ENCODE data around the gene RRM2. TPM values are rescaled to one million over a fixed set of nuclear protein-coding genes. Genes with fewer than 3 reads are reported as not detected.
"Not testable (repeated sequence)": the region's sequence is repeated elsewhere in the genome, so short reads cannot be mapped to it uniquely, and the experiment has no call there.

The RRM2 gene
- total and polyA plus RNA-seq, 2 experiments from 2014 or later, result 23.5 to 79.2 TPM

DNA sequence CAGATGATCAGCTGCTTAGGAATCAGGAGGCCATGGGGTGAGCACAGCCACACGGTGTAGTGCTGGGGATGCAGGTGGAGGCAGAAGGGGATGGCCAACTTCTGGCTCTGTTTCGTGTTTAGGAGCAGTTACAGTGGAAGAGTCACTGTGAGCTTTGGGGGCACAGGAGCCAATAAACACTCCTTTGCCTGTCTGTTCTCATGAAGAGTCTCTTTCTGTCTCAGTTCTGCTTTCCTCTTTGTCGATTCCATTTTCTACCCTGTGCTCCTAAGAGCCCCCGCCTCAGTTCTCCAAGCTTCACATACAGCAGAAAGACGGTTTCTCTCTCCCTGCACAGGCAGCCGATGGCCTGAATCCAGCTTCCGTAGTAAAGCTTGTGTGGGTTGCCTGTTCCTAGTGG lies 21.0 kb upstream of the RRM2 start:
- Histone ChIP-seq H3K4me2 (ENCODE audit: unreplicated experiment) (no peak overlapping the region), H3K36me3 (ENCODE audit: low read depth) (no peaks in the 10 kb centered on the region), H2AFZ (no peak overlapping the region), H3K27me3 (replicated peaks; ENCODE audit: insufficient read depth) (no peaks in the 10 kb centered on the region), H3K9me2 (ENCODE audit: insufficient read depth) (no peaks in the 10 kb centered on the region), H3K27ac (no peak overlapping the region), H3K79me2 (ENCODE audit: insufficient read depth) (no peaks in the 10 kb centered on the region), H3K9me3 (ENCODE audit: low read depth) (no peaks in the 10 kb centered on the region), H4K20me1 (ENCODE audit: insufficient read depth) (no peaks in the 10 kb centered on the region), H3K4me1 (ENCODE audit: insufficient read depth) (no peaks in the 10 kb centered on the region), H3K4me3 (no peak overlapping the region), H3K9ac (no peak overlapping the region), H3F3A (ENCODE audit: insufficient read depth) (no peaks in the 10 kb centered on the region)
- WGBS, 2 experiments (ENCODE audit: low coverage in 1 of 2, low lambda C conversion rate in 2 of 2, missing lambda C conversion rate in 2 of 2), result 65 to 67% methylated on average over 7 of the region's 7 CpGs
- TF ChIP-seq EZH2 (IDR thresholded peaks at IDR 0.05; ENCODE audit: insufficient read depth, poor library complexity, severe bottlenecking) (no peak), EZH2phosphoT487 (IDR thresholded peaks at IDR 0.05; ENCODE audit: insufficient read depth, low read depth) (no peak)
- in situ Hi-C loops (cut with MboI), result loop anchor here (25.0 kb wide), 1 partner anchor 561 kb away; no protein-coding TSS in a partner anchor
- no peak for DNase-seq

DNA sequence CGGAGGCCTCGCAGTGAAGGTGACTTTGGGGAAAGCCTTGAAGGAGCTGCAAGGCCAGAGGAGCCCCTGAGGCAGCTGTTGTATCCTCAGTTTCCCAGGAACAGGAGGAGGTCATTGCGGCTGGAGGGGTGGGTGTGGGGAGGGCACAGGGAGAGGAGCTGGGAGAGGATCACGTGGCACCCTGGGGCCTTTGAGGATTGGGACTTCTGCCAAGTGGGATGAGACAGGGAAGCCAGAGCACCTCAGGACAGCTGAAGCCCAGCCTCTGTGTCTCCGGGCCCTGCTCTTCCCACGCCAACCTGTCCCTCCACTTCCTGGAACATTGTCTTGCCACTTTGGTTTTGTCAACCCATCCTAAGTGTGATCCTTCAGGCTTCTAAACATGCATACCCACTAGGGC lies 19.4 kb upstream of the RRM2 start:
- Histone ChIP-seq H3K27me3 (replicated peaks; ENCODE audit: insufficient read depth) (no peaks in the 10 kb centered on the region), H3K9me3 (ENCODE audit: low read depth) (no peaks in the 10 kb centered on the region), H3K36me3 (ENCODE audit: low read depth) (no peaks in the 10 kb centered on the region), H3K9me2 (ENCODE audit: insufficient read depth) (no peaks in the 10 kb centered on the region), H3K27ac (no peak overlapping the region), H3K9ac (no peak overlapping the region), H2AFZ (no peak overlapping the region), H3K4me1 (ENCODE audit: insufficient read depth) (no peaks in the 10 kb centered on the region), H4K20me1 (ENCODE audit: insufficient read depth) (no peaks in the 10 kb centered on the region), H3F3A (ENCODE audit: insufficient read depth) (no peaks in the 10 kb centered on the region), H3K4me3 (no peak overlapping the region), H3K4me2 (ENCODE audit: unreplicated experiment) (no peak overlapping the region), H3K79me2 (ENCODE audit: insufficient read depth) (no peaks in the 10 kb centered on the region)
- in situ Hi-C loops (cut with MboI), result loop anchor here (25.0 kb wide), 1 partner anchor 559 kb away; no protein-coding TSS in a partner anchor
- 83 to 94% methylated on average over 4 to 6 of the region's 6 CpGs for WGBS, 2 experiments (ENCODE audit: low coverage in 1 of 2, low lambda C conversion rate in 2 of 2, missing lambda C conversion rate in 2 of 2)
- no peak for TF ChIP-seq EZH2phosphoT487 (IDR thresholded peaks at IDR 0.05; ENCODE audit: insufficient read depth, low read depth)
- no peak for TF ChIP-seq EZH2 (IDR thresholded peaks at IDR 0.05; ENCODE audit: insufficient read depth, poor library complexity, severe bottlenecking)
- DNase-seq, result no peak

DNA sequence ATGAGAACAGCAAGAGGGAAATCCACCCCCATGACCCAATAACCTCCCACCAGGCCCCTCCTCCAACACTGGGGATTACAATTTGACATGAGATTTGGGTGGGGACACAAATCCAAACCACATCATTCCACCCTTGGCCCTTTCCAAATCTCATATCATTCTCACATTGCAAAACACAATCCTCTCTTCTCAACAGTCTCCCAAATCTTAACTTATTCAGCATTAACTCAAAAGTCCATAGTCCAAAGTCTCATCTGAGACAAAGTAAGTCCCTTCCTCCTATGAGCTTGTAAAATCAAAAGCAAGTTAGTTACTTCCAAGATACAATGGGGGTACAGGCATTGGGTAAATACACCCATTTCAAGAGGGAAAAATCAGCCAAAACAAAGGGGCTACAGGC lies 17.6 kb upstream of the RRM2 start:
- H3K4me1 ChIP-seq (ENCODE audit: insufficient read depth); H3K9me3 ChIP-seq (ENCODE audit: low read depth); H2AFZ ChIP-seq; H3K9me2 ChIP-seq (ENCODE audit: insufficient read depth); H3K36me3 ChIP-seq (ENCODE audit: low read depth); H3K9ac ChIP-seq; H3K4me2 ChIP-seq (ENCODE audit: unreplicated experiment); H4K20me1 ChIP-seq (ENCODE audit: insufficient read depth); H3F3A ChIP-seq (ENCODE audit: insufficient read depth); H3K27me3 ChIP-seq (replicated peaks; ENCODE audit: insufficient read depth); H3K4me3 ChIP-seq; H3K79me2 ChIP-seq (ENCODE audit: insufficient read depth); H3K27ac ChIP-seq; DNase-seq: not testable (repeated sequence)
- in situ Hi-C loops (cut with MboI), result loop anchor here (25.0 kb wide), 1 partner anchor 557 kb away; no protein-coding TSS in a partner anchor

DNA sequence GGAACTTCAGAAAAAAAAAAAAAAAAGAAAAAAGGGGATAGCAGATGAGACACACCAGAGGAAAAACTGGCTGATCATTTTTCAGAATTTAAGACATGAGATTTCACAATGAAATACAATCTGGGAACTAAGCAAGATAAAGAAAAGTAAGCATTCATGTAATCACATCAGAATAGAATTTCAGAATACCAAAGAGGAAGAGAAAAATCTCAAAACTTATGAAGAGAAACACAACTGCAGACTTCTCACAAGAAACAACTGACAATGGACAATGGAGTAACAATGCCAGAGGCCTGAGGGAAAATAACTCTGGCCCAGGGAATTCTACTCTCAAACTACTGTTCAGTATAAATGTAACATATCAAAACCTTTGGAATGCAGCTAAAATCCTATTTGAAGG lies 13.2 kb upstream of the RRM2 start:
- in situ Hi-C loops (cut with MboI), result loop anchor here (25.0 kb wide), 1 partner anchor 553 kb away; no protein-coding TSS in a partner anchor
- DNase-seq, result no peak

DNA sequence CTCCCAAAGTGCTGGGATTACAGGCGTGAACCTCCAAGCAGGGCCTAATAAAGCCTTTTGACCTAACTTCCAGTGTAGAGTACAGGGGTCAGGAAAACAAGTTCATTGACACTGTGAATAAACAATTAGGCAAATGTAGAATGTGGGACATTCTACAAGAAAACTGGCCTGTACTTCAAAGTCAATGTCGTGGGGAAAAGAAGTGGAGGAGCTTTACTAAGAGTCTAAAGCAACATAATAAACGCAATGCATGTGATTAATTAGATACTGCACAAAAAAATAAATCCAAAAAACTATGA lies 3.6 kb upstream of the RRM2 start:
- H2AFZ ChIP-seq, result no peak overlapping the region
- no peaks in the 10 kb centered on the region for H4K20me1 ChIP-seq (ENCODE audit: insufficient read depth)
- H3K27ac ChIP-seq, result no peak overlapping the region
- H3K79me2 ChIP-seq (ENCODE audit: insufficient read depth), result peaks cover 6% of the 10 kb centered on the region; the same call in 1 of the 2 replicates
- no peak overlapping the region for H3K4me3 ChIP-seq
- no peak overlapping the region for H3K9ac ChIP-seq
- TF ChIP-seq EZH2 (IDR thresholded peaks at IDR 0.05; ENCODE audit: insufficient read depth, poor library complexity, severe bottlenecking) (no peak), EZH2phosphoT487 (IDR thresholded peaks at IDR 0.05; ENCODE audit: insufficient read depth, low read depth) (no peak)
- peaks cover 14% of the 10 kb centered on the region for H3K4me1 ChIP-seq (ENCODE audit: insufficient read depth)
- no peak overlapping the region for H3K4me2 ChIP-seq (ENCODE audit: unreplicated experiment)
- no peaks in the 10 kb centered on the region for H3K9me2 ChIP-seq (ENCODE audit: insufficient read depth)
- no peaks in the 10 kb centered on the region for H3K36me3 ChIP-seq (ENCODE audit: low read depth)
- in situ Hi-C loops (cut with MboI), result loop anchor here (25.0 kb wide), 1 partner anchor 543 kb away; no protein-coding TSS in a partner anchor
- peaks cover 22% of the 10 kb centered on the region for H3F3A ChIP-seq (ENCODE audit: insufficient read depth)
- no peak for DNase-seq
- WGBS, 2 experiments (ENCODE audit: low coverage in 1 of 2, low lambda C conversion rate in 2 of 2, missing lambda C conversion rate in 2 of 2), result 84 to 87% methylated on average over 3 of the region's 3 CpGs
- H3K9me3 ChIP-seq (ENCODE audit: low read depth), result no peaks in the 10 kb centered on the region
- no peaks in the 10 kb centered on the region for H3K27me3 ChIP-seq (replicated peaks; ENCODE audit: insufficient read depth)

More for the DNA sequence above, 13.2 kb upstream of the RRM2 start:
- Histone ChIP-seq H3K9ac (no peak overlapping the region), H3K9me2 (ENCODE audit: insufficient read depth) (no peaks in the 10 kb centered on the region), H3K4me1 (ENCODE audit: insufficient read depth) (no peaks in the 10 kb centered on the region), H2AFZ (no peak overlapping the region), H3F3A (ENCODE audit: insufficient read depth) (no peaks in the 10 kb centered on the region; the same call in 1 of the 2 replicates), H3K4me3 (no peak overlapping the region), H4K20me1 (ENCODE audit: insufficient read depth) (no peaks in the 10 kb centered on the region), H3K79me2 (ENCODE audit: insufficient read depth) (no peaks in the 10 kb centered on the region), H3K9me3 (ENCODE audit: low read depth) (no peaks in the 10 kb centered on the region), H3K27me3 (replicated peaks; ENCODE audit: insufficient read depth) (no peaks in the 10 kb centered on the region), H3K27ac (no peak overlapping the region), H3K4me2 (ENCODE audit: unreplicated experiment) (no peak overlapping the region), H3K36me3 (ENCODE audit: low read depth) (no peaks in the 10 kb centered on the region)
- TF ChIP-seq EZH2phosphoT487 (IDR thresholded peaks at IDR 0.05; ENCODE audit: insufficient read depth, low read depth) (no peak), EZH2 (IDR thresholded peaks at IDR 0.05; ENCODE audit: insufficient read depth, poor library complexity, severe bottlenecking) (no peak)

All from GM23248 (cell line).